SK-N-MC (cell line): ENCODE data around the gene PTGER2.

Experiments used
- DNase-seq: peaks from one replicate; pipeline ENCODE4 v3.0.0-alpha.2; 2011; ENCODE audit warnings: low read depth, low spot score
- H3K27ac ChIP-seq: fragments of 200-600 bp; sonication (generic); 2 replicates; pipeline ENCODE4 v1.5.1; 2016; ENCODE audit warnings: mixed run types
- H3K36me3 ChIP-seq: fragments of 200-600 bp; sonication (generic); 2 replicates; pipeline ENCODE4 v1.6.1; 2017; ENCODE audit warnings: antibody characterized with exemption, low read length, mixed read lengths; ENCODE audit not compliant: insufficient read depth
- H3K4me3 ChIP-seq: fragments of 200-600 bp; sonication (generic); 2 replicates; pipeline ENCODE4 v1.5.1; 2016
- H3K9ac ChIP-seq: fragments of 200-600 bp; sonication (generic); 2 replicates; pipeline ENCODE4 v1.8.0; 2017; ENCODE audit warnings: mixed run types, mixed read lengths; ENCODE audit not compliant: insufficient read length
- H3K9me3 ChIP-seq: fragments of 200-600 bp; sonication (generic); 2 replicates; pipeline ENCODE4 v1.6.1; 2017; ENCODE audit warnings: low read depth, mild to moderate bottlenecking, antibody characterized with exemption, low read length, moderate library complexity, mixed read lengths
- EZH2 ChIP-seq: fragments of 200-600 bp; sonication (generic); IDR thresholded peaks from one replicate; pipeline ENCODE4 v1.6.1; 2017; ENCODE audit warnings: antibody characterized with exemption
- FOXP2 ChIP-seq: optimal IDR thresholded peaks from 2 replicates; pipeline ENCODE3; 2011; ENCODE audit warnings: mild to moderate bottlenecking, moderate library complexity; ENCODE audit not compliant: insufficient read depth; ENCODE audit errors: extremely low read length, control extremely low read depth
- POLR2AphosphoS5 ChIP-seq: IDR thresholded peaks from 2 replicates; pipeline ENCODE4 v1.6.1; 2012; ENCODE audit warnings: mild to moderate bottlenecking, low read depth, low read length, borderline replicate concordance

Gene PTGER2

DNA sequence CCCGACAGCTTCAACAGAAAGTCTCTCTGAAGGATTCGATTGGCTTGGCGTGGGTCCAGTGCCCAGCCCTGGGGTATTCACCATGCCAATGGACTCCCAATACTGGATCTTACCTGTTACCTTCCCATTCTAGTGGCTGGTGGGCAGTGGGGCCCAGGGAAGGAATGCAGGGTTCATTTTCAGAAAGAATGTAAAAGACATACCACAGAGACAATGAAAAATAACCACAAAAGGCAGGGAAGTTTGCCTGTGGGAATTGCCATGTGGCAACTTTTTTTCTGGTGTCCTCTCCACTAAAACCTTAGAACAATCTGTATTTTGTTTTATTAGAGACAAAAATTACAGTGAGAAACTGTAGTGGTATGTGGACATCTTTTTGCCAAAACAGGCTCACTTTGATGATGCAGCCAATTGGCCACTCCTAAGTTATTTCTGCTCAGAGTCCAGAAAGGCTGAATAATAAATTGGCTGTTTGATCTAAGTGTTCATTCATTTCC is 55.2 kb downstream of the PTGER2 start:
- Histone ChIP-seq H3K27ac (no peak overlapping the region), H3K9me3 (no peaks in the 10 kb centered on the region), H3K4me3 (no peak overlapping the region), H3K36me3 (no peaks in the 10 kb centered on the region), H3K9ac (no peak overlapping the region)
- DNase-seq = no peak
- no peak for TF ChIP-seq POLR2AphosphoS5
- TF ChIP-seq FOXP2 = no peak

DNA sequence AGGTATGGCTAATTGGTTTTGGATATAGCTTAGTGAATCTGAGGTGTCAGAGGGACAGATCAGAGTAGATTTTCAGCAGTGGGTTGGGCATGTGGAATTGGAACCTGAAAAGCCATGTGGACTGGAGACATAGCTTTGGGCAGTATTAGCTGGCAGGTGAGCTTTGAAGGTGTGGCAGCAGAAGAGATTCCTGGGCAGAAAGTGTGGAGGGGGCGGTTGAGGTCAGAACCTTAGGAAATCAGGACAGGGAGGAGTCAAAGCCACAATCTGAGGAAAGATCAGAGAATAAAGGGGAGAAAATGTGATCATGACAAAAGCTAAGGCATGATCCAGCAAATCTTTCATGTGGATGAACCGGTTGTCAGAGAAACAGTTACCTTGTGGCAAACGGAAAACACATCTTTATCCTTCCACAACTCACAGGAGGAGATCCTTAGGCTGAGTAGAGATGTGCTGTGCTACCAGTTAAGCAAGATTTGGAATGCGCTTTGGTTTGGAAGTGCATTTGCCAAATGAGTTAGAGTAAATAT is 56.4 kb downstream of the PTGER2 start:
- no peak for DNase-seq
- Histone ChIP-seq H3K9ac (no peak overlapping the region), H3K4me3 (no peak overlapping the region), H3K27ac (no peak overlapping the region), H3K9me3 (no peaks in the 10 kb centered on the region), H3K36me3 (no peaks in the 10 kb centered on the region)
- no peak for TF ChIP-seq FOXP2
- no peak for TF ChIP-seq POLR2AphosphoS5
- no peak for TF ChIP-seq EZH2

DNA sequence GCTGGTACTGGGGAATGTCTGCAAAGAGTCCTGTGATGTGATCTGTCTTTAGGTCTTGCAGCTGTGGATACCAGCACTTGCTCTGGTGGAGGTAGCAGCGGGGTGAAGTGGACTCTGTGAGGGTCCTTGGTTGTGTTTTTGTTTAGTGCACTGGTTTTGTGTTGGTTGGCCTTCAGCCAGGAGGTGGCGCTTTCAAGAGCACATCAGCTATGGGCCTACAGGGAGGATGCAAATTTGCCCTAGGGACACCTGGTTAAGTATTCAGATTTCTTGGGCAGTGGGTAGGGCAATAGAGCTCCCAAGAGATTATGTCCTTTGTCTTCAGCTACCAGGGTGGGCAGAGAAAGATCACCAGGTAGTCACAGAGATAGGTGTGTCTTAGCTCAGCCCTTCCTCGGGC is 63.8 kb downstream of the PTGER2 start:
- no peak overlapping the region for H3K27ac ChIP-seq
- no peaks in the 10 kb centered on the region for H3K9me3 ChIP-seq
- no peak for TF ChIP-seq EZH2
- no peak for TF ChIP-seq FOXP2
- no peak for TF ChIP-seq POLR2AphosphoS5
- H3K36me3 ChIP-seq = no peaks in the 10 kb centered on the region
- no peak overlapping the region for H3K4me3 ChIP-seq
- DNase-seq = no peak
- no peak overlapping the region for H3K9ac ChIP-seq
